ENCODE data around the gene GSK3B. TPM values are rescaled to one million over a fixed set of nuclear protein-coding genes. Genes with fewer than 3 reads are reported as not detected.

The GSK3B gene
- total and polyA plus RNA-seq, 2 donors (not counting 1 experiment from before 2014, with no cell fraction given), result 37.3 to 44.8 TPM

DNA sequence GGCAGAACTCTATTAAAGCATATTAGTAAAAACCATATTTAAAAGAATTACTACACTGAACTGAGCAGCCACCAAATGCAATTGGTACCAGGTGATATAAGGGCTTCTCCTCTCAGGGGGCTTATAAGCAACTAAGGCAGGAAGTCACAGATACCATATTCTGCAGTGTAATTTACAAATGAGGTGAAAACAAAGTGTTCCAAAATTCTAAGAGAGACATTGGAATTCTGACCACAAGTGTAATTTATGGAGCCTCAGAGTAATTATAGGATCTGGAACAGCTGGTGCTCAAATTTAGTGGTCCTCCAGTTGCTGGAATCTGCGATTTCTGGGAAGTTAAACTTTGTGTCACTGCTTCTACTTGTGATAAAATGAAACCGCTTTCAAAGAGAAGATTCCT is 315.4 kb downstream of the GSK3B start:
- Histone ChIP-seq H3K4me3 (replicated peaks in 1 of 4; ENCODE audit: control extremely low read depth in 1 of 4, insufficient read depth in 1 of 4, low read depth in 3 of 4, low read length in 4 of 4) (no peak overlapping the region), H3K79me2 (ENCODE audit: control insufficient read depth, insufficient read depth, low read length) (no peaks in the 10 kb centered on the region), H3K9me3 (ENCODE audit: control insufficient read depth, insufficient read depth, low read depth, low read length) (no peaks in the 10 kb centered on the region), H3K9ac (ENCODE audit: insufficient read depth, low read length) (no peak overlapping the region), H3K36me3 (ENCODE audit: control insufficient read depth, insufficient read depth, low read length) (no peaks in the 10 kb centered on the region), H4K20me1 (ENCODE audit: control insufficient read depth, extremely low read depth, insufficient read depth, low read length) (no peaks in the 10 kb centered on the region), H3K4me1 (ENCODE audit: control insufficient read depth, extremely low read depth, insufficient read depth, low read length) (no peaks in the 10 kb centered on the region), H3K27ac (ENCODE audit: insufficient read depth, low read length) (no peak overlapping the region), H3K27me3 (ENCODE audit: control insufficient read depth, insufficient read depth, low read length) (no peaks in the 10 kb centered on the region), H2AFZ (ENCODE audit: low read length) (no peak overlapping the region), H3K4me2 (ENCODE audit: extremely low read depth, insufficient read depth, low read length) (no peak overlapping the region)
- TF ChIP-seq EZH2 (IDR thresholded peaks at IDR 0.05; ENCODE audit: low read length, missing control alignments) (no peak), CTCF (conservative IDR thresholded peaks at IDR 0.05 in 1 of 2, IDR thresholded peaks at IDR 0.05 in 1 of 2; ENCODE audit: low read depth in 1 of 2, low read length in 2 of 2) (no peak)
- DNase-seq (ENCODE audit: low read depth in 2 of 2), result no peak

- no peaks in the 10 kb centered on the region for H4K20me1 ChIP-seq (ENCODE audit: control insufficient read depth, extremely low read depth, insufficient read depth, low read length)
- H3K4me1 ChIP-seq (ENCODE audit: control insufficient read depth, extremely low read depth, insufficient read depth, low read length), result no peaks in the 10 kb centered on the region
- no peak for DNase-seq (ENCODE audit: low read depth in 2 of 2)
- no peak overlapping the region for H3K27ac ChIP-seq (ENCODE audit: insufficient read depth, low read length)
- H3K9ac ChIP-seq (ENCODE audit: insufficient read depth, low read length), result no peak overlapping the region
- H3K4me3 ChIP-seq (replicated peaks in 1 of 4; ENCODE audit: control extremely low read depth in 1 of 4, insufficient read depth in 1 of 4, low read depth in 3 of 4, low read length in 4 of 4), result no peak overlapping the region
- H3K4me2 ChIP-seq (ENCODE audit: extremely low read depth, insufficient read depth, low read length), result no peak overlapping the region
- no peaks in the 10 kb centered on the region for H3K9me3 ChIP-seq (ENCODE audit: control insufficient read depth, insufficient read depth, low read depth, low read length)
- TF ChIP-seq EZH2 (IDR thresholded peaks at IDR 0.05; ENCODE audit: low read length, missing control alignments), result no peak
- H3K36me3 ChIP-seq (ENCODE audit: control insufficient read depth, insufficient read depth, low read length), result no peaks in the 10 kb centered on the region
- H3K79me2 ChIP-seq (ENCODE audit: control insufficient read depth, insufficient read depth, low read length), result no peaks in the 10 kb centered on the region
- H2AFZ ChIP-seq (ENCODE audit: low read length), result no peak overlapping the region
- H3K27me3 ChIP-seq (ENCODE audit: control insufficient read depth, insufficient read depth, low read length), result no peaks in the 10 kb centered on the region
These were observed 316.1 kb downstream of the GSK3B start for GRCh38 chr3:119778176-119778575.

DNA sequence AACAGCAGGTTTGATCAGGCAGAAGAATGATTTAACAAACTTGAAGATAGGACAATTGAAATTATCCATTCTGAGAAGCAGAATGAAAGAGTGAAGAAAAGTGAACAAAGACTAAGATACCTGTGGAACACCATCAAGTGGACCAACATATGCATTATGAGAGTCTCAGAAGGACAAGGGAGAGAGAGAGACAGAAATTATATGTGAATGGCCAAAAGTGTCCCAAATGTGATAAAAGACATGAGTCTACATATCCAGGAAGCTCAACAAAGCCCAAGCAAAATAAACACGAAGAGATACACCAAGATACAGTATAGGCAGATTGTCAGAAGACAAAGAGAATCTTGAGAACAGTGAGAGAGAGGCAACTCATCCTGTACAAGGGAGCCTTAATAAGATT is 317.9 kb downstream of the GSK3B start:
- no peak overlapping the region for H2AFZ ChIP-seq (ENCODE audit: low read length)
- TF ChIP-seq CTCF (conservative IDR thresholded peaks at IDR 0.05 in 1 of 2, IDR thresholded peaks at IDR 0.05 in 1 of 2; ENCODE audit: low read depth in 1 of 2, low read length in 2 of 2) (no peak), EZH2 (IDR thresholded peaks at IDR 0.05; ENCODE audit: low read length, missing control alignments) (no peak)
- no peak overlapping the region for H3K9ac ChIP-seq (ENCODE audit: insufficient read depth, low read length)
- H3K27ac ChIP-seq (ENCODE audit: insufficient read depth, low read length), result no peak overlapping the region
- H3K4me3 ChIP-seq (replicated peaks in 1 of 4; ENCODE audit: control extremely low read depth in 1 of 4, insufficient read depth in 1 of 4, low read depth in 3 of 4, low read length in 4 of 4), result no peak overlapping the region
- H3K4me2 ChIP-seq (ENCODE audit: extremely low read depth, insufficient read depth, low read length), result no peak overlapping the region
- no peaks in the 10 kb centered on the region for H3K79me2 ChIP-seq (ENCODE audit: control insufficient read depth, insufficient read depth, low read length)
- no peaks in the 10 kb centered on the region for H3K36me3 ChIP-seq (ENCODE audit: control insufficient read depth, insufficient read depth, low read length)
- no peaks in the 10 kb centered on the region for H3K4me1 ChIP-seq (ENCODE audit: control insufficient read depth, extremely low read depth, insufficient read depth, low read length)
- H3K9me3 ChIP-seq (ENCODE audit: control insufficient read depth, insufficient read depth, low read depth, low read length), result no peaks in the 10 kb centered on the region
- DNase-seq (ENCODE audit: low read depth in 2 of 2), result no peak
- H4K20me1 ChIP-seq (ENCODE audit: control insufficient read depth, extremely low read depth, insufficient read depth, low read length), result no peaks in the 10 kb centered on the region
- no peaks in the 10 kb centered on the region for H3K27me3 ChIP-seq (ENCODE audit: control insufficient read depth, insufficient read depth, low read length)

Data from fibroblast of lung (primary cell).